ENCODE results near the gene PKN1. TPM values are rescaled to one million over a fixed set of nuclear protein-coding genes. Genes with fewer than 3 reads are reported as not detected.
"Not testable (repeated sequence)": the region's sequence is repeated elsewhere in the genome, so short reads cannot be mapped to it uniquely, and the experiment has no call there.

The PKN1 gene
- total RNA-seq, 1 donor from 2014 or later, result 129 TPM

DNA sequence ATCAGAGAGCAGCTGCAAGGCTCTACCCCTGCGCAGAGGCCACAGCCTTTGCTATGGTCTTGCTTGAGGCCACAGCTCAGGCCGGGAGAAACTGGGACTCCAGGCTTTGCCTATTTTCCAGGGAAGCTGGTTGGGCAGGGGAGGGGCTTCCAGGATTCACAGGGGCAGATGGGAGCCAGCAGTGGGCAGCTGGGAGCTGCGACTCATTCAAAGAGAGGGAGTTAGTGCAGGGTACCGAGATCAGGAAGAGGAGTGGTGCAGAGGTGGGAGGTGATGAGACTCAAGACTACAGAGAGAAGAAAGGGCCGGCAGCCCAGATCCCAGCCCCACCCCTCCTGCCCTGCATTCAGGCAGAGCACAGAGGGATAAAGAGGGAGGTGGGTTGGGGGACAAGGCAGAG, 39.8 kb upstream of the PKN1 start:
- no peak for TF ChIP-seq CTCF (IDR thresholded peaks at IDR 0.05; ENCODE audit: borderline replicate concordance)
- H3K4me3 ChIP-seq, result no peak overlapping the region
- H3K27me3 ChIP-seq (ENCODE audit: low read depth), result no peaks in the 10 kb centered on the region
- H3K9me3 ChIP-seq (replicated peaks), result no peaks in the 10 kb centered on the region
- no peak for DNase-seq
- no peaks in the 10 kb centered on the region for H3K4me1 ChIP-seq
- intact Hi-C loops (cut with micrococcal nuclease), result no loop called here
- no peak overlapping the region for H3K27ac ChIP-seq (replicated peaks)
- peaks cover 72% of the 10 kb centered on the region for H3K36me3 ChIP-seq

GRCh38 chr19:14394167-14394566, 38.9 kb upstream of the PKN1 start:
- Histone ChIP-seq H3K4me3 (no peak overlapping the region), H3K9me3 (replicated peaks) (no peaks in the 10 kb centered on the region), H3K27ac (replicated peaks) (no peak overlapping the region), H3K4me1 (no peaks in the 10 kb centered on the region), H3K27me3 (ENCODE audit: low read depth) (no peaks in the 10 kb centered on the region), H3K36me3 (peaks cover 78% of the 10 kb centered on the region)
- no peak for DNase-seq
- TF ChIP-seq CTCF (IDR thresholded peaks at IDR 0.05; ENCODE audit: borderline replicate concordance), result no peak
- intact Hi-C loops (cut with micrococcal nuclease), result no loop called here

- no peak for TF ChIP-seq CTCF (IDR thresholded peaks at IDR 0.05; ENCODE audit: borderline replicate concordance)
- peaks cover 84% of the 10 kb centered on the region for H3K36me3 ChIP-seq
- H3K4me3 ChIP-seq, result no peak overlapping the region
- intact Hi-C loops (cut with micrococcal nuclease), result no loop called here
- no peaks in the 10 kb centered on the region for H3K4me1 ChIP-seq
- no peak overlapping the region for H3K27ac ChIP-seq (replicated peaks)
- no peaks in the 10 kb centered on the region for H3K27me3 ChIP-seq (ENCODE audit: low read depth)
- no peaks in the 10 kb centered on the region for H3K9me3 ChIP-seq (replicated peaks)
- DNase-seq, result no peak
These were observed 37.8 kb upstream of the PKN1 start for GRCh38 chr19:14395262-14395661.

DNA sequence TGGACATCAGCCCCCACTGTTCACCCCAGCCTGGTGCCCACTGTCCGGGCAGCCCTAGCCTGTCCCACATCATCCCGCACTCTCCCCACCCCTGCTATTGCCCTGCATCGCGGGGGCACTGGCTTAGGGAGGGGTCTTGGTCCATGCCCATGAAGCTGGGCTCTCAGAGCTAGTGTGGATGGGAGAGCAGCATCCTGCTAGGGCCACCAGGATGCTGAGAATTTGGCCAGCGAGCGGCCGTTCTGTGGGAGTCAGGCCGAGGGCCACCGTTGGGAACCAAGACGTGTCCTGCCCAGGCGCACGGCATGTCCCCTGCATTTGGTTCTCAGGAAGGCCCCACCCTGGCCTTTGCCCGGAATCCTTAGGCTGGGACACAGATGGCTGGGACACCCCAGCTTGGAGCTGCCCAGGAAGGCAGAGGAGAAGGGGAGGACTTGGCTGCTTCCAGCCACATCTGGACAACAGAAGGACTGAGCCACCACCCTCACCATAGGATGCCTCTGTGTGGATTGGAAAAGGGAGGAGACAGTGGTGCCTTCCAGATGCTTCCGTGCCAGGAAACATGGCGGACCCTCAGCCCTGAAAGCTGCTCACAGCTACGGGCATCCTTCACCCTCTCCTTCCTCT, 37.3 kb upstream of the PKN1 start:
- H3K27me3 ChIP-seq (ENCODE audit: low read depth), result no peaks in the 10 kb centered on the region
- intact Hi-C loops (cut with micrococcal nuclease), result no loop called here

GRCh38 chr19:14396730-14397129, 36.4 kb upstream of the PKN1 start:
- H3K27ac ChIP-seq (replicated peaks); H3K4me3 ChIP-seq; H3K9me3 ChIP-seq (replicated peaks); intact Hi-C loops (cut with micrococcal nuclease); H3K4me1 ChIP-seq; H3K27me3 ChIP-seq (ENCODE audit: low read depth); DNase-seq: not testable (repeated sequence)
- peaks cover 84% of the 10 kb centered on the region for H3K36me3 ChIP-seq

More for the DNA sequence above, 37.3 kb upstream of the PKN1 start:
- no peak for TF ChIP-seq CTCF (IDR thresholded peaks at IDR 0.05; ENCODE audit: borderline replicate concordance)
- no peak for DNase-seq
- no peaks in the 10 kb centered on the region for H3K4me1 ChIP-seq
- no peaks in the 10 kb centered on the region for H3K9me3 ChIP-seq (replicated peaks)
- no peak overlapping the region for H3K4me3 ChIP-seq
- no peak overlapping the region for H3K27ac ChIP-seq (replicated peaks)
- H3K36me3 ChIP-seq, result peaks cover 84% of the 10 kb centered on the region

GRCh38 chr19:14397168-14397567, 35.9 kb upstream of the PKN1 start:
- DNase-seq; H3K4me1 ChIP-seq; H3K27ac ChIP-seq (replicated peaks); H3K27me3 ChIP-seq (ENCODE audit: low read depth); H3K9me3 ChIP-seq (replicated peaks); H3K4me3 ChIP-seq; intact Hi-C loops (cut with micrococcal nuclease): not testable (repeated sequence)
- H3K36me3 ChIP-seq, result peaks cover 84% of the 10 kb centered on the region
